H1 (cell line): ENCODE measurements around the gene TWIST1. TPM values are rescaled to one million over a fixed set of nuclear protein-coding genes. Genes with fewer than 3 reads are reported as not detected.

ENCODE experiments used
- CTCF ChIA-PET: fragments of 300-600 bp; sonication (Branson Sonifier 250); formaldehyde crosslinking; loops from one replicate; lab custom pipeline; 2021; ENCODE audit not compliant: partially characterized antibody; lab: Charles Lee
- POLR2A ChIA-PET: fragments of 300-600 bp; sonication (Branson Sonifier 250); formaldehyde crosslinking; loops from one replicate; lab custom pipeline; 2021; ENCODE audit warnings: inconsistent platforms; ENCODE audit not compliant: partially characterized antibody; lab: Charles Lee
- DNase-seq, 2 experiments: peaks; one replicate each; pipeline versions ENCODE4 v3.0.0 to v3.0.0-alpha.2; 2010 to 2022; ENCODE audit warnings: low spot score in 2 of 2, low read depth in 1 of 2, mixed read lengths in 1 of 2
- FAIRE-seq: peaks from 2 replicates; lab custom pipeline; 2011; peaks lifted over from hg19 to GRCh38; lab: Jason Lieb, UNC
- H2AFZ ChIP-seq: 2 replicates; pipeline ENCODE4 v1.8.1; 2012; ENCODE audit warnings: low read length, inconsistent platforms
- H2AK5ac ChIP-seq: 2 replicates; pipeline ENCODE4 v1.6.1; 2013; ENCODE audit warnings: low read depth, low read length
- H2BK120ac ChIP-seq: replicated peaks from 2 replicates; pipeline ENCODE3; 2013; ENCODE audit warnings: low read depth, low read length, inconsistent platforms
- H2BK12ac ChIP-seq: 2 replicates; pipeline ENCODE4 v1.6.1; 2013; ENCODE audit warnings: low read depth, low read length
- H2BK15ac ChIP-seq: 2 replicates; pipeline ENCODE4 v1.6.1; 2013; ENCODE audit warnings: low read length
- H2BK20ac ChIP-seq: 2 replicates; pipeline ENCODE4 v1.6.1; 2013; ENCODE audit warnings: low read length
- H2BK5ac ChIP-seq: 2 replicates; pipeline ENCODE4 v1.6.1; 2013; ENCODE audit warnings: low read depth, low read length
- H3K14ac ChIP-seq: 2 replicates; pipeline ENCODE4 v1.6.1; 2013; ENCODE audit warnings: inconsistent platforms; ENCODE audit not compliant: insufficient read length
- H3K18ac ChIP-seq: 2 replicates; pipeline ENCODE4 v1.6.1; 2013; ENCODE audit warnings: low read length; ENCODE audit errors: extremely low read depth
- H3K23ac ChIP-seq: 2 replicates; pipeline ENCODE4 v1.6.1; 2013; ENCODE audit warnings: inconsistent platforms; ENCODE audit not compliant: insufficient read length
- H3K23me2 ChIP-seq: 2 replicates; pipeline ENCODE4 v1.6.1; 2013; ENCODE audit warnings: low read depth, low read length
- H3K27ac ChIP-seq: 2 replicates; pipeline ENCODE4 v1.6.1; 2011; ENCODE audit warnings: low read depth, low read length, inconsistent platforms
- H3K27me3 ChIP-seq, 4 experiments: replicated peaks in 1 of 4; 1 replicate in 1 of 4; 2 replicates in 3 of 4; pipeline versions ENCODE4 v1.6.1 to v1.8.1; 2011 to 2013; ENCODE audit warnings: low read length in 3 of 4, mild to moderate bottlenecking in 3 of 4, inconsistent platforms in 2 of 4, mixed read lengths in 2 of 4, moderate library complexity in 1 of 4; ENCODE audit not compliant: control insufficient read depth in 3 of 4, insufficient read depth in 3 of 4; ENCODE audit errors: extremely low read depth in 1 of 4
- H3K36me3 ChIP-seq, 4 experiments: 2 replicates each; pipeline versions ENCODE4 v1.6.1 to v1.8.1; 2011 to 2013; ENCODE audit warnings: mild to moderate bottlenecking in 4 of 4, low read length in 3 of 4, moderate library complexity in 2 of 4, control low read depth in 1 of 4, inconsistent platforms in 1 of 4; ENCODE audit not compliant: insufficient read depth in 4 of 4, control insufficient read depth in 2 of 4
- H3K4ac ChIP-seq: replicated peaks from 2 replicates; pipeline ENCODE3; 2013; ENCODE audit warnings: low read length, low read depth, mixed read lengths, inconsistent platforms; ENCODE audit not compliant: insufficient read length
- H3K4me1 ChIP-seq, 4 experiments: replicated peaks in 1 of 4; 1 replicate in 1 of 4; 2 replicates in 3 of 4; pipeline versions ENCODE4 v1.6.1 to v1.8.1; 2011 to 2013; ENCODE audit warnings: low read length in 3 of 4, inconsistent platforms in 2 of 4, mixed read lengths in 1 of 4; ENCODE audit not compliant: insufficient read depth in 4 of 4, control insufficient read depth in 3 of 4
- H3K4me2 ChIP-seq, 2 experiments: 2 replicates each; pipeline versions ENCODE4 v1.6.1 to v1.8.1; 2011 to 2013; ENCODE audit warnings: low read depth in 2 of 2, low read length in 2 of 2, control low read depth in 1 of 2, inconsistent platforms in 1 of 2, mild to moderate bottlenecking in 1 of 2; ENCODE audit not compliant: insufficient read depth in 1 of 2
- H3K4me3 ChIP-seq, 4 experiments: fragments of 200-600, 300-600 bp in 1 of 4; sonication (generic), shearing (Covaris generic), sonication (Bioruptor Twin) in 1 of 4; 2 replicates each; pipeline versions ENCODE4 v1.5.1 to v1.8.1; 2011 to 2016; ENCODE audit warnings: low read length in 4 of 4, low read depth in 3 of 4, control low read depth in 2 of 4, inconsistent platforms in 2 of 4, mild to moderate bottlenecking in 2 of 4, mixed read lengths in 1 of 4, moderate library complexity in 1 of 4; ENCODE audit not compliant: insufficient read depth in 2 of 4; ENCODE audit errors: extremely low read depth in 1 of 4
- H3K56ac ChIP-seq: replicated peaks from 2 replicates; pipeline ENCODE3; 2013; ENCODE audit warnings: low read depth, mild to moderate bottlenecking, mixed read lengths, low read length, inconsistent platforms; ENCODE audit not compliant: insufficient read length
- H3K79me1 ChIP-seq: 2 replicates; pipeline ENCODE4 v1.6.1; 2013; ENCODE audit warnings: low read depth, low read length, control low read depth
- H3K79me2 ChIP-seq, 2 experiments: 2 replicates each; pipeline versions ENCODE4 v1.6.1 to v1.8.1; 2012 to 2013; ENCODE audit warnings: low read length in 2 of 2, mild to moderate bottlenecking in 2 of 2, inconsistent platforms in 1 of 2; ENCODE audit not compliant: insufficient read depth in 2 of 2, control insufficient read depth in 1 of 2
- H3K9ac ChIP-seq, 4 experiments: replicated peaks in 1 of 4; 1 replicate in 1 of 4; 2 replicates in 3 of 4; pipeline versions ENCODE4 v1.6.1 to v1.8.1; 2011 to 2013; ENCODE audit warnings: low read depth in 3 of 4, low read length in 3 of 4, control low read depth in 2 of 4, mild to moderate bottlenecking in 2 of 4, moderate library complexity in 2 of 4, inconsistent platforms in 1 of 4; ENCODE audit errors: extremely low read depth in 1 of 4
- H3K9me3 ChIP-seq, 2 experiments: 2 replicates each; pipeline versions ENCODE4 v1.6.1 to v1.8.1; 2012 to 2013; ENCODE audit warnings: mild to moderate bottlenecking in 2 of 2, moderate library complexity in 2 of 2, control low read depth in 1 of 2, inconsistent platforms in 1 of 2, low read depth in 1 of 2, low read length in 1 of 2, mixed read lengths in 1 of 2; ENCODE audit not compliant: insufficient read depth in 2 of 2
- H4K20me1 ChIP-seq, 2 experiments: replicated peaks in 1 of 2; 2 replicates each; pipeline versions ENCODE3 to v1.8.1; 2011 to 2013; ENCODE audit warnings: inconsistent platforms in 2 of 2, low read length in 2 of 2, mild to moderate bottlenecking in 1 of 2; ENCODE audit not compliant: insufficient read depth in 2 of 2, control insufficient read depth in 1 of 2
- H4K5ac ChIP-seq: 2 replicates; pipeline ENCODE4 v1.6.1; 2013; ENCODE audit warnings: low read length, low read depth, mixed read lengths, inconsistent platforms; ENCODE audit not compliant: insufficient read length
- H4K8ac ChIP-seq: 2 replicates; pipeline ENCODE4 v1.8.0; 2013; ENCODE audit warnings: mild to moderate bottlenecking, moderate library complexity, low read length, inconsistent platforms; ENCODE audit not compliant: insufficient read depth; ENCODE audit errors: extremely low read depth
- H4K91ac ChIP-seq: replicated peaks from 2 replicates; pipeline ENCODE3; 2013; ENCODE audit warnings: low read length, mixed read lengths, inconsistent platforms; ENCODE audit not compliant: insufficient read length
- MAFK ChIP-seq: IDR thresholded peaks from 2 replicates; pipeline ENCODE4 v1.6.1; 2012; ENCODE audit warnings: low read depth, mild to moderate bottlenecking, improper control_type of control experiment, low read length
- POLR2A ChIP-seq, 2 experiments: IDR thresholded peaks; 1 replicate in 1 of 2; 2 replicates in 1 of 2; pipeline ENCODE4 v1.6.1; 2011; ENCODE audit warnings: low read depth in 2 of 2, low read length in 2 of 2, mild to moderate bottlenecking in 2 of 2; ENCODE audit errors: control extremely low read depth in 1 of 2
- RXRA ChIP-seq: IDR thresholded peaks from 2 replicates; pipeline ENCODE4 v1.6.1; 2011; ENCODE audit warnings: low read depth, mild to moderate bottlenecking, low read length, moderate library complexity; ENCODE audit not compliant: insufficient read depth
- WGBS, 2 experiments: shearing (Covaris generic) in 1 of 2; methylation state at CpG; one replicate each; pipeline versions ENCODE4 v1.1.6 to v1.1.7; 2013 to 2015; ENCODE audit warnings: low lambda C conversion rate in 2 of 2, mixed read lengths in 2 of 2, inconsistent platforms in 1 of 2, low coverage in 1 of 2, missing lambda C conversion rate in 1 of 2; ENCODE audit not compliant: insufficient replicate concordance in 2 of 2, insufficient coverage in 1 of 2, insufficient read length in 1 of 2; ENCODE audit errors: extremely low coverage in 1 of 2, missing lambda C conversion rate in 1 of 2; 5-methylcytosine and 5-hydroxymethylcytosine counted together
- polyA plus RNA-seq, 7 experiments: library from polyadenylated mRNA; depleted of rRNA in 3 of 7; stranded (reverse) in 5 of 7; unstranded in 2 of 7; fragments of >200 nt in 5 of 7; fragments of 200-250 nt in 2 of 7; gene quantifications; 1 replicate in 5 of 7; 2 replicates in 1 of 7; 4 replicates in 1 of 7; pipeline versions ENCODE4 v1.2.1 to v1.2.3, GENCODE V29; 2011 to 2013; ENCODE audit warnings: missing spikeins in 2 of 7, mixed read lengths in 2 of 7
- total RNA-seq: library from RNA; stranded (reverse); fragmentation: NEBNext Ultra II Directional; extraction: Animal tissue kit (Norgen Biotek cat#: 25700); gene quantifications from 2 replicates; pipeline ENCODE4 v1.2.1, GENCODE V29; 2021

The TWIST1 gene
- total and polyA plus RNA-seq, 2 of the 8 experiments (the other 6 are each of a cell fraction or from before 2014, with no cell fraction given), result 0.29 to 0.52 TPM

DNA sequence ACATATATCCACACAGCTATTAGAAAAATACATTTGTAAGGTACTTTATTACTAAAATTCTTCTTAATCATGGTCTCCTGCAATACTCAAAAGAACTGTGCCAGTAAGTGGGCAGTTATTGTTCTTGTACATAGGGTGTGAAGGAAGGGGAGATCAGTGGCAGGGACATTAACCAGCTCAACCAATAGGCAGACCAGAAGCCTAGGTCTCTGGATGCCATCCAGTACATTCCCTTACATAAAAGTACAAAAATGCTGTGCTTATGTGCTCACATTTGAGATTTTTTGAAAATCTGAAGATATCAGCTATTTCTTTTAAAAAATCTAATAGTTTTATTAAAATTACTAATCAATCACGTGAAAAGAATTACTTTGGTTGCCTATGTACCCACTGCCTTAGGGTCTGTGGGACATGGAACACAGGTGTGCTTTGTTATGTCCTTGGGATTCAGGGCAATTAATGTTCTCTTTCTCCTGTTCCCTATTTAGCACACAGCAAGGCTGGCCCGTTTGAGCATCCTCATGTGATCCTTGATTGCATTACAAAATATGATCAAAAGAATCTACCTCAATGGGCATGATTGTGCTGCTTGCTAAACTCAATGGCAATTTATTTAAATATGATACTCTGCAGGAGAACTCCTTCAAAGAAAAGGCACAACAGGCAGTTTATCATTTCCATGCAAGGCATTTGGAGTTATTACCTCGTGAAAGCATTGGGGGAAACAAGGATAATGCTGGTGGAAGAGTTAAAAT is 22.7 kb downstream of the TWIST1 start:
- H2BK15ac ChIP-seq, result no peak overlapping the region
- no peaks in the 10 kb centered on the region; the same call in 1 of the 2 replicates for H3K23me2 ChIP-seq
- no peaks in the 10 kb centered on the region for H3K79me2 ChIP-seq
- ChIA-PET CTCF (interaction anchor here (1.0 to 1.2 kb wide), 2 partner anchors 15 to 348 kb away, joined by 3 read pairs; no protein-coding TSS in a partner anchor), POLR2A (no interaction called here)
- no peak overlapping the region for H4K91ac ChIP-seq
- H2BK20ac ChIP-seq, result no peak overlapping the region
- no peak overlapping the region for H2BK12ac ChIP-seq
- H3K14ac ChIP-seq, result no peak overlapping the region
- peaks cover 0 to 6% (median 5%) of the 10 kb centered on the region in 4 experiments; a peak in 3 of 7 replicates for H3K4me1 ChIP-seq
- no peak overlapping the region for H3K4ac ChIP-seq
- H3K18ac ChIP-seq, result no peak overlapping the region
- H2BK5ac ChIP-seq, result no peak overlapping the region
- H2AFZ ChIP-seq, result peak overlapping the region; percentile 12; the same call in 1 of the 2 replicates
- no peak overlapping the region for H4K8ac ChIP-seq
- no peak overlapping the region for H3K4me2 ChIP-seq
- H3K27me3 ChIP-seq, result no peaks in the 10 kb centered on the region
- H4K5ac ChIP-seq, result no peak overlapping the region
- no peak for TF ChIP-seq POLR2A (IDR thresholded peaks at IDR 0.05; ENCODE audit: control extremely low read depth in 1 of 2, low read depth in 2 of 2, low read length in 2 of 2)
- TF ChIP-seq RXRA, result no peak
- TF ChIP-seq MAFK, result no peak
- no peak overlapping the region for H3K56ac ChIP-seq
- no peak overlapping the region for H2AK5ac ChIP-seq
- FAIRE-seq, result no peak
- H3K4me3 ChIP-seq, result no peak overlapping the region
- no peaks in the 10 kb centered on the region; a peak in 1 of 4 replicates for H3K9me3 ChIP-seq
- no peaks in the 10 kb centered on the region for H3K36me3 ChIP-seq
- H2BK120ac ChIP-seq, result no peak overlapping the region
- WGBS, 2 experiments, result 65% methylated on average over 3 of the region's 3 CpGs; no CpG with 5 or more reads in 1 of the 2 experiments
- no peaks in the 10 kb centered on the region for H4K20me1 ChIP-seq
- no peak overlapping the region for H3K23ac ChIP-seq
- no peak overlapping the region for H3K27ac ChIP-seq
- no peak overlapping the region for H3K9ac ChIP-seq
- DNase-seq, result no peak
- H3K79me1 ChIP-seq, result no peaks in the 10 kb centered on the region
